ENCODE data around the gene RFC2.

GRCh38 chr7:74300926-74301325 lies 46.7 kb upstream of the RFC2 start:
- TF ChIP-seq POLR2AphosphoS5 (IDR thresholded peaks at IDR 0.05; ENCODE audit: low read depth, low read length) = no peak
- TF ChIP-seq POLR2A (IDR thresholded peaks at IDR 0.05; ENCODE audit: low read depth, low read length) = no peak
